ENCODE results near the gene PARD3.

PARD3 gene

GRCh38 chr10:34722404-34722803 lies 92.7 kb downstream of the PARD3 start:
- TF ChIP-seq, protein P1, sequence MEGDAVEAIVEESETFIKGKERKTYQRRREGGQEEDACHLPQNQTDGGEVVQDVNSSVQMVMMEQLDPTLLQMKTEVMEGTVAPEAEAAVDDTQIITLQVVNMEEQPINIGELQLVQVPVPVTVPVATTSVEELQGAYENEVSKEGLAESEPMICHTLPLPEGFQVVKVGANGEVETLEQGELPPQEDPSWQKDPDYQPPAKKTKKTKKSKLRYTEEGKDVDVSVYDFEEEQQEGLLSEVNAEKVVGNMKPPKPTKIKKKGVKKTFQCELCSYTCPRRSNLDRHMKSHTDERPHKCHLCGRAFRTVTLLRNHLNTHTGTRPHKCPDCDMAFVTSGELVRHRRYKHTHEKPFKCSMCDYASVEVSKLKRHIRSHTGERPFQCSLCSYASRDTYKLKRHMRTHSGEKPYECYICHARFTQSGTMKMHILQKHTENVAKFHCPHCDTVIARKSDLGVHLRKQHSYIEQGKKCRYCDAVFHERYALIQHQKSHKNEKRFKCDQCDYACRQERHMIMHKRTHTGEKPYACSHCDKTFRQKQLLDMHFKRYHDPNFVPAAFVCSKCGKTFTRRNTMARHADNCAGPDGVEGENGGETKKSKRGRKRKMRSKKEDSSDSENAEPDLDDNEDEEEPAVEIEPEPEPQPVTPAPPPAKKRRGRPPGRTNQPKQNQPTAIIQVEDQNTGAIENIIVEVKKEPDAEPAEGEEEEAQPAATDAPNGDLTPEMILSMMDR (IDR thresholded peaks at IDR 0.05; ENCODE audit: low read depth, low read length, missing control alignments), result no peak
- no peak for DNase-seq (ENCODE audit: low read depth)
- no peak overlapping the region for H3K4me3 ChIP-seq (ENCODE audit: low read depth, low read length)

GRCh38 chr10:34721208-34721840 lies 93.8 kb downstream of the PARD3 start:
- no peak for DNase-seq (ENCODE audit: low read depth)
- TF ChIP-seq, protein P1 (IDR thresholded peaks at IDR 0.05; ENCODE audit: low read depth, low read length, missing control alignments), result no peak

GRCh38 chr10:34719746-34720145 lies 95.3 kb downstream of the PARD3 start:
- H3K4me3 ChIP-seq (ENCODE audit: low read depth, low read length), result no peak overlapping the region
- TF ChIP-seq, protein P1 (IDR thresholded peaks at IDR 0.05; ENCODE audit: low read depth, low read length, missing control alignments), result no peak
- no peak for DNase-seq (ENCODE audit: low read depth)

More at GRCh38 chr10:34721208-34721840, 93.8 kb downstream of the PARD3 start:
- no peak overlapping the region for H3K4me3 ChIP-seq (ENCODE audit: low read depth, low read length)

GRCh38 chr10:34719328-34719727 lies 95.8 kb downstream of the PARD3 start:
- H3K4me3 ChIP-seq (ENCODE audit: low read depth, low read length), result no peak overlapping the region
- no peak for DNase-seq (ENCODE audit: low read depth)
- TF ChIP-seq, protein P1 (IDR thresholded peaks at IDR 0.05; ENCODE audit: low read depth, low read length, missing control alignments), result no peak

GRCh38 chr10:34717429-34717828 lies 97.7 kb downstream of the PARD3 start:
- DNase-seq (ENCODE audit: low read depth), result no peak
- H3K4me3 ChIP-seq (ENCODE audit: low read depth, low read length), result no peak overlapping the region
- TF ChIP-seq, protein P1 (IDR thresholded peaks at IDR 0.05; ENCODE audit: low read depth, low read length, missing control alignments), result no peak

- no peak overlapping the region for H3K4me3 ChIP-seq (ENCODE audit: low read depth, low read length)
- TF ChIP-seq, protein P1 (IDR thresholded peaks at IDR 0.05; ENCODE audit: low read depth, low read length, missing control alignments), result no peak
- no peak for DNase-seq (ENCODE audit: low read depth)
Observed at GRCh38 chr10:34716958-34717357, 98.1 kb downstream of the PARD3 start.

DNA sequence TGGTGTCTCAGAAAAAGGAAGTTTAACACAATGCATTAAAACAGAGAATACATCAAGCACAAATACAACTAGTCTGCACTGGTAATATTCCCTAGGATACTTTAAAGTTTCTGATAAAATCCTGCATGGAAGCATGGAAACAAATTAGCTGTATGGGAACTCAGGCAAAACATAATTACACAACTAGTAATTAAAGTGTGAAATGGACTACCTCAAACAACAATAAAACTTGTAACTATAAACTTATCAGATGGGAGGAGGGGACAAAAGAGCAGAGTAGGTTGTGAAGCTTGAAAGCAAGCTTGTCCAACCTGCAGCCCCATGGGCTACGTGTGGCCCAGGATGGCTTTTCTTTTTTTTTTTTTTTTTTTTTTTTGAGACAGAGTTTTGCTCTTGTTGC lies 98.9 kb downstream of the PARD3 start:
- DNase-seq (ENCODE audit: low read depth), result no peak
- H3K4me3 ChIP-seq (ENCODE audit: low read depth, low read length), result no peak overlapping the region
- TF ChIP-seq, protein P1 (IDR thresholded peaks at IDR 0.05; ENCODE audit: low read depth, low read length, missing control alignments), result no peak

Measured in GM12864 (cell line).